ENCODE data around the gene HECTD1.
"Not testable (repeated sequence)": the region's sequence is repeated elsewhere in the genome, so short reads cannot be mapped to it uniquely, and the experiment has no call there.

The HECTD1 gene

DNA sequence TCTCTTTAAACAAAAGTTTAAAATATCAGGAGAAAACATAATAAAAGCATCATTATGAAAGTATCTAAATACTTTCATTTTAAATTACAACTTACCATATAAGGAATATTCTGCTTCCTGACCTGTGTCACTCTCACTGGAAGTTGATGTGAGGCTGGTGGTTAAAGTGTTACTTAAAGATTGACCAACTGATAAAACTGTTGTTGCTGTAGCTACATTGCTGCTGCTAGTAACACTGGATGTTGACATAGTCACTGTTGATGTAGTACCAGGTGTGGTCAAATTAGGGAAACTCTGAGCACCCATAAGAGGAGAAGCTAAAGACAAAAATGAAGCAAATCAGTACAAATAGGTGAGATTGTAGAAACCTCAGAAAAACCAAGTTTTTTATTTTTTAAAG, 79.9 kb downstream of the HECTD1 start:
- no peak for TF ChIP-seq GATA1 (IDR thresholded peaks at IDR 0.05; ENCODE audit: low read depth, low read length)
- DNase-seq = peak in 1 of 2 experiments; percentile 18

DNA sequence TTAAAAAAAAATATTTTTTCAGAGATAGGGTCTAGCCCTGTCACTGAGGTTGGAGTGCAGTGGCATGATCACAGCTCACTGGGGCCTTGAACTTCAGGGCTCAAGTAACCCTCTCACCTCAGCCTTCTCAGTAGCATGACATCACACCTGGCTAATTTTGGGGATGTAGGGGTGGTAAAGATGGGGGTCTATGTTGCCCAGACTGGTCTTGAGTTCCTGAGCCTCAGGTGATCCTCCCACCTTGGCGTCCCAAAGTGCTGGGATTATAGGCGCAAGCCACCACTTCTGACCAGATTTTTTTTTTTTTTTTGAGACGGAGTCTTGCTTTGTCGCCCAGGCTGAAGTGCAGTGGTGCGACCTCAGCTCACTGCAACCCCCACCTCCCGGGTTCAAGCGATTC, 80.9 kb downstream of the HECTD1 start:
- TF ChIP-seq GATA1 (IDR thresholded peaks at IDR 0.05; ENCODE audit: low read depth, low read length) = no peak
- TF ChIP-seq POLR2A (IDR thresholded peaks at IDR 0.05; ENCODE audit: low read length) = no peak
- DNase-seq = no peak

GRCh38 chr14:31125231-31125630, 82.4 kb downstream of the HECTD1 start:
- no peak for TF ChIP-seq GATA1 (IDR thresholded peaks at IDR 0.05; ENCODE audit: low read depth, low read length)
- TF ChIP-seq POLR2A (IDR thresholded peaks at IDR 0.05; ENCODE audit: low read length) = no peak
- DNase-seq = no peak

DNA sequence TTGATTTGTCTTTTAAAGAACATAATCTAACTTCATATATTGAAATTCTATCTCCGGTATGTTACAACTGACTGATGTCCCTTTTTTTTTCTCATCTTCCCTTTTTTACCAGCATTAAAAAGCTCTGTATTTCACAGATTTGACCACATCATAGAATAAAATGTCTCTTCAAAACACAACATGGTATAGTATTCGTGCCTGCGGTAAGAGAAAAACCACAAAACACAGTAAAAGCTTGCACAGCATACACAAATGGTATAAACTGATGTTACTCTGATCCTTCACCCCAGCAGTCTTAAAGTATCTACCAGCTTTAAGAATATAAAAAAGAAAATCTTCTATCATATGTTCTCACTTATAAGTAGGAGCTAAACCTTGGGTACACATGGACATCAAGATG, 83.4 kb downstream of the HECTD1 start:
- no peak for DNase-seq
- TF ChIP-seq POLR2A (IDR thresholded peaks at IDR 0.05; ENCODE audit: low read length) = no peak
- no peak for TF ChIP-seq GATA1 (IDR thresholded peaks at IDR 0.05; ENCODE audit: low read depth, low read length)

DNA sequence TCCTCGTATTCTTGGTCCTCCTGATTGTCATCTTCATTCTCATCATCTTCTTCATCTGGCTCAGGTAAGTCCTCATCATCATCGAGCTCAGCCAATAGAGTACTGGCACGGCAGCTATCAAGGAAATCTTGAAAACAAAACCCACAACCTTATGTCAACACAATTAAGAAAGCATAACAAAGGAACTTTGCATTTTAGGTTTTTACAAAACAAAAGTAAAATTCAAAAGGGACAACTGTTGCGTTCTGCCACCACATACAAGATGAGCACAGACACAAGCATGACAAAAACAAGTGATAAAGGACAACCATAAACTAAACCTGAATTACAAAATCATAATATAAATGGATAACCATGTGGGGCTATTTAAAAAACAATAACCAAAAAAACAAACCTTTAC, 84.7 kb downstream of the HECTD1 start:
- TF ChIP-seq GATA1 (IDR thresholded peaks at IDR 0.05; ENCODE audit: low read depth, low read length) = no peak
- TF ChIP-seq POLR2A (IDR thresholded peaks at IDR 0.05; ENCODE audit: low read length) = no peak
- no peak for DNase-seq

DNA sequence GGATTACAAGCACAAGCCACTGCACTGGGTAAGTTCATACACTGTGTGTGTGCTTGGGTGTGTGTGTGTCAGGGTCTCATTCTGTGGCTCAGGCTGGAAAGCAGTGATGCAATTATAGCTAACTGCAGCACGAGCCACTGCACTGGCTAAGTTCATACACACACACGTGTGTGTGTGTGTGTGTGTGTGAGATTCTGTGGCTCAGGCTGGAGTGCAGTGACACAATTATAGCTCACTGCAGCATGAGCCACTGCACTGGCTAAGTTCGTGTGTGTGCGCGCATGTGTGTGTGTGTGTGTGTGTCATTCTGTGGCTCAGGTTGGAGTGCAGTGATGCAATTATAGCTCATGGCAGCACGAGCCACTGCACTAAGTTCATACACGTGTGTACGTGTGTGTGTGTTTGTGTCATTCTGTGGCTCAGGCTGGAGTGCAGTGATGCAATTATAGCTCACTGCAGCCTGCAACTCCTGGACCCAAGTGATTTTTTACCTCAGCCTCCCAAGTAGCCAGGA, 85.4 kb downstream of the HECTD1 start:
- DNase-seq = peak in 1 of 2 experiments; percentile 15
- no peak for TF ChIP-seq GATA1 (IDR thresholded peaks at IDR 0.05; ENCODE audit: low read depth, low read length)
- TF ChIP-seq POLR2A (IDR thresholded peaks at IDR 0.05; ENCODE audit: low read length) = no peak

DNA sequence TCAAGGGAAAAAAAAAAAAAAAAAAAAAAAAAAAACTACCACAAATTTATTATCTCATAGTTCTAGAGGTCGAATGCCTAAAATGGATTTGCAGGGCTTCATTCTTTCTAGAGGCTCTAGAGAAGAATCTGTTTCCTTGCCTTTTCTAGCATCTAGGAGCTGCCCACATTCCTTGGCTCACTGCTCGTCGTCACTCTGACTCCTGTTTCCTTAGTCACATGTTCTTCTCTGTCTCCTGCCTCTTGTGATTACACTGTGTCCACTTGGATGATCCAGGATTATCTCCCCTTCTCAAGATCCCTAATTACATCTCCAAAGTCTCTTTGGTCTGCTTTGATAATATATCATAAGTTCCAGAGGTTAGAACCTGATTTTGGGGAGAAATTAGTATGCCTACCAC, 88.7 kb downstream of the HECTD1 start:
- no peak for DNase-seq
- no peak for TF ChIP-seq POLR2A (IDR thresholded peaks at IDR 0.05; ENCODE audit: low read length)
- TF ChIP-seq GATA1 (IDR thresholded peaks at IDR 0.05; ENCODE audit: low read depth, low read length) = no peak

DNA sequence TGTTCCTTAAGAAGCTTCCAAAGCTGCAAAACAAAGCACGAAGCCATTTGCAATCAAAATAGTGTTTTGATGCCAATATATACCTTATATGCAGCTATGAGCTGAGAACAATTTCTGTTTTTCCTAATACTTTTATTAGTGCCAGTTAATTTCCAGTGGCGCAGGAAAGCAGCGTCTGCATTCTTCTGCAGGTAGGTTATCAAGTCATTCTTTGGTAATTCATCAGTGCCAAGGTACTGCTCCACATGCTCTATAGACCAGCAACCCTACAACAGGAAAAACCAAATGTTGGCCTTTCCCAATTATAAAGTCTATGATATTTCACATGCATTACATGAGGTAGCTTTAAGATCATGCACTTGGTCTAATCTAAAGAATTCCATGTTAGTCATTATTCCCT, 93.8 kb downstream of the HECTD1 start:
- DNase-seq = no peak
- TF ChIP-seq POLR2A (IDR thresholded peaks at IDR 0.05; ENCODE audit: low read length) (no peak), GATA1 (IDR thresholded peaks at IDR 0.05; ENCODE audit: low read depth, low read length) (no peak)

DNA sequence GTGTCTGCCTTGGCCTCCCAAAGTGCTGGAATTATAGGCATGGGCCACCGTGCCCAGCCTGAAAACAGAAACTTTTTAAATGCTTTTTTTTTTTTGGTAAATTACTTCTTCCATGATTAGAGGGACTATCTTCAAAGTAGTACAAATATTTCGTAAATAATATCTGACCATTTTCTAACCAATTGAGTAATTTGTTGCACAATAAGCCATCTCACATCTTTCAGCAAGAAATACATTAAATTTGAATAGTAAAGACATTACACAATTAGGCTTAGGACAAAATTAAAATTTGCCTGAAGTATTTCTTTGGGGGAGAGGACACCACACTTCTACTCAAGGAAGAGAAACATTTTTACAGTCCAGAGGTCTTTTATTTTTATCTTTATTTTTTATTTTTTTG, 96.7 kb downstream of the HECTD1 start:
- no peak for TF ChIP-seq POLR2A (IDR thresholded peaks at IDR 0.05; ENCODE audit: low read length)
- TF ChIP-seq GATA1 (IDR thresholded peaks at IDR 0.05; ENCODE audit: low read depth, low read length) = no peak
- no peak for DNase-seq

DNA sequence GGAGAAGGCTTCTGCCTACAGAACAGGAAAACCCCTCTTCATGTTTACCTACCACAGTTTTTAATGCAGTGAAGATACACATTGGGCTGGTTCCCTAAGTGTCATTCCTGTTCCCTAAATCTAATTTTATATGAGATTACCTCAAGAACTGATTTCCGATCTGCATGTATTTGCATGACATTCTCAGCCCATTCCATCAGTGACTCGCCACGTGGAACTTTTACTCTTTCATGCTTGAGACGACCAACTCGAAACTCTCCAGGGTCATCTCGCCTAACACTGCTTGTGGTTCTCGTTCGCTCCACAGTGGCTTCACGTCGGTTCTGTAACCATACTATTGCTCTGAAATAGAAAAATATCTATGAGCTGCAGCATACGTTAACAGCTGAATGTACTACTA, 98.3 kb downstream of the HECTD1 start:
- TF ChIP-seq GATA1 (IDR thresholded peaks at IDR 0.05; ENCODE audit: low read depth, low read length) (no peak), POLR2A (IDR thresholded peaks at IDR 0.05; ENCODE audit: low read length) (no peak)
- DNase-seq = no peak

DNA sequence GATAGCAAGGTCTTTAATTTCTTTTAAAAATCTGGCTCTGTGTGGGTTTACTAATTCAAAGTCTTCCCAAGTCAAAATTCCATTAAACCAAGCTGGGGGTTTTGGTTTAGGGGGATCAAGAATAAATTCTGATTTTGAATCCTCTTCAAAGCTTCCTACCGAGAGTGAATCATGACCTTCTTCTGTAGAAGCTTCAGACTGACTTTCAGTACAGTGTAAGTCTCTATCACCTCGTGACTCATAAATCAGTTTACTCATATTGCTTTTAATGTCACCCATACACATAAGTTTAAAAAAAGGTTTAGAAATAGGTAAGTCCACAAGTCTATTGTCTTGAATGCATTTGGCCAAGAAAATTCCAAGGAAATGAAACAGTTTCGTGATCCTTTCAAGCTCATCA, 100.8 kb downstream of the HECTD1 start:
- TF ChIP-seq POLR2A (IDR thresholded peaks at IDR 0.05; ENCODE audit: low read length) = no peak
- TF ChIP-seq GATA1 (IDR thresholded peaks at IDR 0.05; ENCODE audit: low read depth, low read length) = no peak
- no peak for DNase-seq

DNA sequence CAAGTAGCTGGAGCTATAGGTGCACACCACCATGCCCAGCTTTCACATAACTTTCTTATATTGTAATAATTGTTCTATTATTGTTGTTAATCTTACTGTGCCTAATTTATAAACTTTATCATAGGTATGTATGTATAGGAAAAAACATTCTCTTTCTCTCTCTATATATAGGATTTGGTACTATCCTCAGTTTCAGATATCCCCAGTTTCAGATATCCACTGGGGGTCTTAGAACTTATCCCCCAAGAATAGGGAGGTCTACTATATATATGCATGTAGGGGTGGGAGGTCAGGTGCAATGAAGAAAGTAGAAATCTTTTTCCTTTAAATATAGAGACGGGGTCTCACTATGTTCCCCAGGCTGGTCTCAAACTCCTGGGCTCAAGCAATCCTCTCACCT, 110.5 kb downstream of the HECTD1 start:
- TF ChIP-seq GATA1 (IDR thresholded peaks at IDR 0.05; ENCODE audit: low read depth, low read length) = no peak
- no peak for TF ChIP-seq POLR2A (IDR thresholded peaks at IDR 0.05; ENCODE audit: low read length)

DNA sequence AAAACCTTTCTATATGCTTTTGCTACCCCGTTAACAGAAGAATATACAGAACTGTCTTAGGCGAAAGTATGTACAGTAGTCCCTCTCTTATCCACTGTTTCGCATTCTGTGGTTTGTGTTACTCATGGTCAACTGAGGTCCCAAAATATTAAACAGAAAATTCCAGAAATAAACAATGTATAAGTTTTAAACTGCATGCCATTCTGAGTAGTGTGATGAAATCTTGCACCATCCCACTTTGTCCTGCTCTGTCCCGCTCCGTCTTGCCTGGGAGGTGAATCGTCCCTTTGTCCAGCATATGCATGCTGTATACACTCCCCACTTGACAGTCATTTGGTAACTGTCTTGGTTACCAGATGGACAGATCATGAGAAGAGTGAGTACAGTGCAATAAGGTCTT, 111.3 kb downstream of the HECTD1 start:
- no peak for DNase-seq
- TF ChIP-seq GATA1 (IDR thresholded peaks at IDR 0.05; ENCODE audit: low read depth, low read length) (no peak), POLR2A (IDR thresholded peaks at IDR 0.05; ENCODE audit: low read length) (no peak)

More for the DNA sequence above, 110.5 kb downstream of the HECTD1 start:
- DNase-seq = no peak

- not testable (repeated sequence) for DNase-seq
Observed at GRCh38 chr14:31095817-31096216, 111.8 kb downstream of the HECTD1 start.

GRCh38 chr14:31093884-31094839, 113.4 kb downstream of the HECTD1 start:
- not testable (repeated sequence) for DNase-seq
